Measurements from ENCODE around the gene PREB. TPM values are rescaled to one million over a fixed set of nuclear protein-coding genes. Genes with fewer than 3 reads are reported as not detected.

The PREB gene
- total and polyA plus RNA-seq, 2 of the 13 experiments (the other 11 are each of a cell fraction or from before 2014, with no cell fraction given), result 112 to 192 TPM

GRCh38 chr2:27152102-27152795 lies 17.8 kb upstream of the PREB start (continued):
- TF ChIP-seq KIAA2018 (CRISPR knock-in tag; IDR thresholded peaks at IDR 0.05; ENCODE audit: borderline replicate concordance), result no peak
- no peak for TF ChIP-seq ZNF780A (CRISPR knock-in tag; IDR thresholded peaks at IDR 0.05)
- no peak for TF ChIP-seq ZHX1 (CRISPR knock-in tag; IDR thresholded peaks at IDR 0.05; ENCODE audit: low read depth)
- TF ChIP-seq FOSL1 (CRISPR knock-in tag; IDR thresholded peaks at IDR 0.05; ENCODE audit: borderline replicate concordance), result no peak
- TF ChIP-seq ZBTB2 (CRISPR knock-in tag; IDR thresholded peaks at IDR 0.05; ENCODE audit: low read depth), result no peak
- no peak for TF ChIP-seq ZC3H13 (CRISPR knock-in tag; IDR thresholded peaks at IDR 0.05)
- TF ChIP-seq, protein P1, sequence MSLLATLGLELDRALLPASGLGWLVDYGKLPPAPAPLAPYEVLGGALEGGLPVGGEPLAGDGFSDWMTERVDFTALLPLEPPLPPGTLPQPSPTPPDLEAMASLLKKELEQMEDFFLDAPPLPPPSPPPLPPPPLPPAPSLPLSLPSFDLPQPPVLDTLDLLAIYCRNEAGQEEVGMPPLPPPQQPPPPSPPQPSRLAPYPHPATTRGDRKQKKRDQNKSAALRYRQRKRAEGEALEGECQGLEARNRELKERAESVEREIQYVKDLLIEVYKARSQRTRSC (CRISPR knock-in tag; IDR thresholded peaks at IDR 0.05; ENCODE audit: low read depth), result no peak
- TF ChIP-seq PCBP1 (IDR thresholded peaks at IDR 0.05; ENCODE audit: borderline replicate concordance, low read depth, low read length), result no peak
- TF ChIP-seq BHLHE40 (IDR thresholded peaks at IDR 0.05; ENCODE audit: low read length), result 0 out of 2 replicates have a peak, but pooled peaks have one; percentile 16
- TF ChIP-seq, protein P2, sequence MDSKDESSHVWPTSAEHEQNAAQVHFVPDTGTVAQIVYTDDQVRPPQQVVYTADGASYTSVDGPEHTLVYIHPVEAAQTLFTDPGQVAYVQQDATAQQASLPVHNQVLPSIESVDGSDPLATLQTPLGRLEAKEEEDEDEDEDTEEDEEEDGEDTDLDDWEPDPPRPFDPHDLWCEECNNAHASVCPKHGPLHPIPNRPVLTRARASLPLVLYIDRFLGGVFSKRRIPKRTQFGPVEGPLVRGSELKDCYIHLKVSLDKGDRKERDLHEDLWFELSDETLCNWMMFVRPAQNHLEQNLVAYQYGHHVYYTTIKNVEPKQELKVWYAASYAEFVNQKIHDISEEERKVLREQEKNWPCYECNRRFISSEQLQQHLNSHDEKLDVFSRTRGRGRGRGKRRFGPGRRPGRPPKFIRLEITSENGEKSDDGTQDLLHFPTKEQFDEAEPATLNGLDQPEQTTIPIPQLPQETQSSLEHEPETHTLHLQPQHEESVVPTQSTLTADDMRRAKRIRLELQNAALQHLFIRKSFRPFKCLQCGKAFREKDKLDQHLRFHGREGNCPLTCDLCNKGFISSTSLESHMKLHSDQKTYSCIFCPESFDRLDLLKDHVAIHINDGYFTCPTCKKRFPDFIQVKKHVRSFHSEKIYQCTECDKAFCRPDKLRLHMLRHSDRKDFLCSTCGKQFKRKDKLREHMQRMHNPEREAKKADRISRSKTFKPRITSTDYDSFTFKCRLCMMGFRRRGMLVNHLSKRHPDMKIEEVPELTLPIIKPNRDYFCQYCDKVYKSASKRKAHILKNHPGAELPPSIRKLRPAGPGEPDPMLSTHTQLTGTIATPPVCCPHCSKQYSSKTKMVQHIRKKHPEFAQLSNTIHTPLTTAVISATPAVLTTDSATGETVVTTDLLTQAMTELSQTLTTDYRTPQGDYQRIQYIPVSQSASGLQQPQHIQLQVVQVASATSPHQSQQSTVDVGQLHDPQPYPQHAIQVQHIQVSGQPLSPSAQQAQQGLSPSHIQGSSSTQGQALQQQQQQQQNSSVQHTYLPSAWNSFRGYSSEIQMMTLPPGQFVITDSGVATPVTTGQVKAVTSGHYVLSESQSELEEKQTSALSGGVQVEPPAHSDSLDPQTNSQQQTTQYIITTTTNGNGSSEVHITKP (CRISPR knock-in tag; IDR thresholded peaks at IDR 0.05; ENCODE audit: low read depth), result no peak

All from HepG2 (cell line).